NCI-H1694 treated with DMSO at 0.1 percent for 48 hours (cell line): ENCODE data around the gene OOSP2.

Experiments
- DNase-seq: peaks from one replicate; lab custom pipeline; 2025; lab: John Stamatoyannopoulos, UW

OOSP2 gene

GRCh38 chr11:60080535-60080934 lies 40.3 kb downstream of the OOSP2 start:
- no peak for DNase-seq

GRCh38 chr11:60084631-60085273 lies 44.5 kb downstream of the OOSP2 start:
- DNase-seq: no peak

GRCh38 chr11:60085909-60086308 lies 45.7 kb downstream of the OOSP2 start:
- DNase-seq: no peak

- DNase-seq: no peak
Measured at GRCh38 chr11:60087239-60087638, 47.0 kb downstream of the OOSP2 start.

- no peak for DNase-seq
Measured at GRCh38 chr11:60088364-60088763, 48.2 kb downstream of the OOSP2 start, which contains the start of gene MS4A2. MS4A2 (plus strand) TSS chr11:60088664; CDS start chr11:60088766, 102 bp downstream.

- no peak for DNase-seq
Measured at GRCh38 chr11:60095477-60096120, 55.4 kb downstream of the OOSP2 start.

GRCh38 chr11:60097189-60097588 lies 57.0 kb downstream of the OOSP2 start:
- DNase-seq: no peak
